ENCODE measurements around the gene WDFY2. TPM values are rescaled to one million over a fixed set of nuclear protein-coding genes. Genes with fewer than 3 reads are reported as not detected.

Gene WDFY2
- polyA plus RNA-seq, 3 donors = 4.4 to 8.9 (median 4.8) TPM

GRCh38 chr13:51768976-51769375 is 184.7 kb downstream of the WDFY2 start:
- H3K27ac ChIP-seq (ENCODE audit: low read depth, low read length) = no peak overlapping the region
- 90 to 95% (median 94%) methylated on average over 19 of the region's 19 CpGs for WGBS, 3 donors

GRCh38 chr13:51769455-51770127 is 185.3 kb downstream of the WDFY2 start:
- H3K27ac ChIP-seq (ENCODE audit: low read depth, low read length) = no peak overlapping the region
- 40 to 62% (median 62%) methylated on average over 11 of the region's 11 CpGs for WGBS, 3 donors

GRCh38 chr13:51770160-51770559 is 185.9 kb downstream of the WDFY2 start:
- WGBS, 3 donors = 45 to 95% (median 93%) methylated on average over 6 of the region's 6 CpGs
- no peak overlapping the region for H3K27ac ChIP-seq (ENCODE audit: low read depth, low read length)

- no peak overlapping the region for H3K27ac ChIP-seq (ENCODE audit: low read depth, low read length)
- WGBS, 3 donors = 41 to 94% (median 87%) methylated on average over 11 of the region's 11 CpGs
Observed at GRCh38 chr13:51770681-51771417, 186.6 kb downstream of the WDFY2 start.

GRCh38 chr13:51771418-51772104 is 187.3 kb downstream of the WDFY2 start:
- 46 to 93% (median 88%) methylated on average over 17 of the region's 17 CpGs for WGBS, 3 donors
- H3K27ac ChIP-seq (ENCODE audit: low read depth, low read length) = no peak overlapping the region

GRCh38 chr13:51772105-51772455 is 187.8 kb downstream of the WDFY2 start:
- no peak overlapping the region for H3K27ac ChIP-seq (ENCODE audit: low read depth, low read length)
- 53 to 96% (median 89%) methylated on average over 9 of the region's 9 CpGs for WGBS, 3 donors

- no peak overlapping the region for H3K27ac ChIP-seq (ENCODE audit: low read depth, low read length)
- WGBS, 3 donors = 83 to 95% (median 92%) methylated on average over 6 of the region's 6 CpGs
Observed at GRCh38 chr13:51772781-51773180, 188.5 kb downstream of the WDFY2 start.

GRCh38 chr13:51773515-51773914 is 189.3 kb downstream of the WDFY2 start:
- no peak overlapping the region for H3K27ac ChIP-seq (ENCODE audit: low read depth, low read length)
- 91 to 95% (median 93%) methylated on average over 9 to 11 of the region's 11 CpGs for WGBS, 3 donors

GRCh38 chr13:51776179-51776578 is 191.9 kb downstream of the WDFY2 start:
- no peak overlapping the region for H3K27ac ChIP-seq (ENCODE audit: low read depth, low read length)
- 61 to 78% (median 74%) methylated on average over 7 of the region's 7 CpGs for WGBS, 3 donors

- no peak overlapping the region for H3K27ac ChIP-seq (ENCODE audit: low read depth, low read length)
- WGBS, 3 donors = 52 to 77% (median 69%) methylated on average over 9 of the region's 9 CpGs
Observed at GRCh38 chr13:51777921-51778320, 193.7 kb downstream of the WDFY2 start.

- H3K27ac ChIP-seq (ENCODE audit: low read depth, low read length) = no peak overlapping the region
- 22 to 62% (median 50%) methylated on average over 11 of the region's 11 CpGs for WGBS, 3 donors
Observed at GRCh38 chr13:51778392-51778791, 194.1 kb downstream of the WDFY2 start.

GRCh38 chr13:51780099-51780498 is 195.8 kb downstream of the WDFY2 start:
- 47 to 80% (median 75%) methylated on average over 3 of the region's 3 CpGs for WGBS, 3 donors

GRCh38 chr13:51781246-51782022 is 197.2 kb downstream of the WDFY2 start:
- 54 to 86% (median 83%) methylated on average over 15 of the region's 15 CpGs for WGBS, 3 donors
- no peak overlapping the region for H3K27ac ChIP-seq (ENCODE audit: low read depth, low read length)

More at GRCh38 chr13:51780099-51780498, 195.8 kb downstream of the WDFY2 start:
- H3K27ac ChIP-seq (ENCODE audit: low read depth, low read length) = no peak overlapping the region

- no peak overlapping the region for H3K27ac ChIP-seq (ENCODE audit: low read depth, low read length)
- WGBS, 3 donors = 42 to 86% (median 82%) methylated on average over 15 of the region's 15 CpGs
Observed at GRCh38 chr13:51782026-51782710, 197.9 kb downstream of the WDFY2 start.

GRCh38 chr13:51783428-51784094 is 199.3 kb downstream of the WDFY2 start:
- 59 to 92% (median 90%) methylated on average over 9 of the region's 9 CpGs for WGBS, 3 donors
- no peak overlapping the region for H3K27ac ChIP-seq (ENCODE audit: low read depth, low read length)

GRCh38 chr13:51784097-51784496 is 199.8 kb downstream of the WDFY2 start:
- 100% methylated on average over 1 of the region's 1 CpG for WGBS, 3 donors
- no peak overlapping the region for H3K27ac ChIP-seq (ENCODE audit: low read depth, low read length)

- H3K27ac ChIP-seq (ENCODE audit: low read depth, low read length) = no peak overlapping the region
- 23 to 35% (median 27%) methylated on average over 12 of the region's 12 CpGs for WGBS, 3 donors
Observed at GRCh38 chr13:51785712-51786424, 201.6 kb downstream of the WDFY2 start.
